Hematopoietic multipotent progenitor cell treated with erythropoietin and hydrocortisone succinate and interleukin-3 and kit ligand, for 15 days (in vitro differentiated cells): ENCODE data around the gene CWF19L2.
"Not testable (repeated sequence)": the region's sequence is repeated elsewhere in the genome, so short reads cannot be mapped to it uniquely, and the experiment has no call there.

ENCODE experiments used
- DNase-seq: peaks from one replicate; pipeline ENCODE4 v3.0.0-alpha.2; 2015; ENCODE audit warnings: low spot score

CWF19L2 gene

DNA sequence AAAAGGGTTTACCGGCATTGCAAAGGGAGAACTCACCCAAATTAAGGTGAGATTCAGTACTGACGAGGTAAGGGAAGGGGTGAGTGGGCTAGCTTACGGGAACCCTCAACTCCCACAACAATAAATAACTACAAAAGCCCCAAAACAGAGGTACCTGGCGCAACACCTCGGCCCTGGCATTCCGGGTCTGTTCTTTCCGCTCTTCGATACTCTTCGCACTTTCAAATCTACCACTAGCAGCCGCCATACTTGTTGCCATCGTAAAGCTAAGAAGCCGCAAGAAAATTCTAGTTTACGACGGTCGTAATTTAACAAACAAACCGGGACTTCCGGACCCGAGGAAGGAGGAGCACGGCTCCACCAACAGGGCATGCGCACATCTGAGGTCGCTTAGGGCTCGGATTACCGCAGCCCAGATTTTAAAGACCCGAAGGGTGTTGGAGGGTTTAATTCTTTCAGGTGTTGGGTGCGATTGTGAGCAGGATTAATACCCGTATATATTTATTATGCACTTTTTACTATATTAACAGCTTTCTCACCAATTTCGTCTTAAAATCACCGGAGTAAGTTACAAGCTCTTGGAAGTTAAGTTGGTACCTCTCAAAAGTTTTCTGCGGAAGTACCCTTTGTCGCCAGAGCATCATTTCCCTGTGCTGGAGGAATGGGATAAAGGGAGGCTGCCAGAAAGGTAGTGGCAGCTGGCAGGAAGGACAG, at the start of gene CWF19L2:
CWF19L2 (minus strand) TSS at position 268 of the 714 bp plus-strand sequence; CDS start at position 259, 9 bp downstream.
- peak; percentile 94 for DNase-seq

DNA sequence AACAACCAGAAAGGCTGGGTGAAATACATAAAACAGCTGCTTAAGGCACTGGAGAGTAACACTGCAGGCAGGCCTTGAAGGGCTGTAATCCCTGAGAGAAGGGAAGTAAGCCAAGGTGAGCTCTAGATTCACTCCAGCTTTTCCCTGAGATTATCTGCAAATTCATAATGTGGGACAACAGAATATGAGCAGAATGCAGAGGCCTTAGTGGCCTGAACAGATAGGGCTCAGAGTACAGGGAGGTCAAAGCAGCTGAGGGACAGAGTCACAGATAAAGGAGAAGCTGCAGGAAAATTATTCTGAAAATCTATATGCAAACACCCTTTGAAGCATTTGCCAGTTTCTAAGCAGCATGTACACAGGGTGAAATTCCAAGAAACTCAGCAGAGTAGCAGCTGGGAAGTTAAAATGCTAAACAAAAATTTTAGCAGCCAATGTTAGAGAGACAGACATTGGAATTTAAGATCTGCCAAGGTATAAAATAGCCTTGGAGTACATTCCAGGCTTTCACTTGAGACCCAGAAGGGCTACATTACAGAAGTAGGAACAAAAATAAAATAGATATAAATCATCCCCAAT, 48.1 kb upstream of the CWF19L2 start:
- DNase-seq = no peak

GRCh38 chr11:107504981-107505380, 47.4 kb upstream of the CWF19L2 start:
- DNase-seq = no peak

GRCh38 chr11:107501713-107502112, 44.1 kb upstream of the CWF19L2 start:
- DNase-seq = no peak

- not testable (repeated sequence) for DNase-seq
These were observed 39.7 kb upstream of the CWF19L2 start for GRCh38 chr11:107497371-107497770.

GRCh38 chr11:107496011-107496410, 38.4 kb upstream of the CWF19L2 start:
- no peak for DNase-seq

DNA sequence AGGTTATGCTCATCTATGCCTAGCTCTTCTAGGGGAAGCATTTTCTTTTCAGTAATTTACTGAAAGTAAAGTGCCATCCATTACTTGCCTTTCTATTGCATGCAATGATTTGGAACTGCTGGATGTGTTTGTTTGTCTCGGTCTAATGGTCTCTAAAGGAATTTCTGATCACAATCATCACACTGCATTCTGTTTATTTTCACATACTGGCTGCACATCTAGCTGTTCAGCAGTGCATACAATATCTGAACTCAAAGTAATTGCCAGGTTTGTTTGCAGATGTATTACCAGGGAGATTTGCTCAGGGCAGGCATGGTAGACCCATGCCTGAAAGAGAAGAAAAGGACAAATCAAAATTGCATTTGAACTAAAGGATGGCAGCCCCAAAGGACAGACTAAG, 36.4 kb upstream of the CWF19L2 start:
- no peak for DNase-seq

DNA sequence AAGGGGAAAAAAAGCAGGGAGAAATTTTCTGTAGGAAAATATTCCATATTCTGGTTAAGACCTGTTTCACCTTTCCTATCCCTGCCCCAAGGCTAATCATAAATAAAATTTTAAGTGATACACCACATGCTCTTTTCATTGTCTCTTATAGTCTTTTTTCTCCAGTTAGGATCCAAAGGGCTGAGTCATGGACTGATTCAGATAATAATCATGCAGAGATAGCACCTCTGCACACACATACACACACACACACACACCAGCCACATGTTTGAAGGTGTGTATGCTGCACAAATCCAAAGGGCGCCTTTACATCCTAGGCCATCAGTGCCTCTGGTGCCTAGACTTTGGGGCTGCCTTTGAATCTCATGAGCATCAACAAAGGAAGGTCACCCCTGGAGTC, 35.5 kb upstream of the CWF19L2 start:
- DNase-seq = no peak

- no peak for DNase-seq
These were observed 33.2 kb upstream of the CWF19L2 start for GRCh38 chr11:107490836-107491235.

DNA sequence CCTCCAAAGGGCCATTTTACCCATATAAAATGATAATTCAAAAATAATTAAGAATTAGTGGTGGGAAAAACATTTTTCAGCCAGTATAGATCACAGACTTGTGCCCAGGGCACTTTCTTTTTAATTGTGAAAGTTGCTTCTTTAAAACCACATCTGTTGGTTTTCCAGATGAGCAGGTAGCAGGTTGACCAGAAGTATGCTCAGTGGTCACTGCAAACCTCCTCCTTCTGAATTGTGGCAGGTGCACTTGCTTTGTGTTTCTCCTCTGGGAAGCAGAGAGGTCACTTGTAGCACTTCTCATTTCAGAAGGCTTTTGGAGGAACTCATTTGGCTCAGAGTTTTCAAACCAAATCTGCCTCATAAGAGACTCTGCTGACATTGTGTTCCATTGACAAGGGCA, 24.6 kb upstream of the CWF19L2 start:
- DNase-seq = no peak

GRCh38 chr11:107478922-107479321, 21.3 kb upstream of the CWF19L2 start:
- DNase-seq = no peak

GRCh38 chr11:107477820-107478219, 20.2 kb upstream of the CWF19L2 start:
- DNase-seq = no peak

DNA sequence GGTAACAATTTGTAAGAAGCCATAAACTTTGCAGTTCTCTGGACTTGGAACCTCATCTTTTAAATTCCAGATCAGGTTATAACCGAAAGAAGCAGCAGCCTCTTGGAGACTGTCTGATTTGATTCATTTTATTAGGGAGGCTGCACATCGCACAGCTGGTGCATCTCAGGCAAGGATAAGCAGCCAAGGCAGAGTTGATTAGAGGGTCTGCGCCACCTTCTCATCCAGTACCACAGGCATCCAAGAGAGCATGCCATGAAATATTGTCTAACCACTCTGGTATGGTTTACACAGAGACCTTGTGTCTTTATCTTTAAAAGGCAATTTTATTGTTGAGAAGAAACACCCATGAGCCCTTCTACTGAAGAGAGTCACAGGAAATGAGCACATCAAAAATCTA, 16.2 kb upstream of the CWF19L2 start:
- no peak for DNase-seq

GRCh38 chr11:107472966-107473365, 15.3 kb upstream of the CWF19L2 start:
- no peak for DNase-seq

- DNase-seq = no peak
These were observed 11.0 kb upstream of the CWF19L2 start for GRCh38 chr11:107468596-107468995.

GRCh38 chr11:107467696-107468095, 10.1 kb upstream of the CWF19L2 start:
- no peak for DNase-seq

DNA sequence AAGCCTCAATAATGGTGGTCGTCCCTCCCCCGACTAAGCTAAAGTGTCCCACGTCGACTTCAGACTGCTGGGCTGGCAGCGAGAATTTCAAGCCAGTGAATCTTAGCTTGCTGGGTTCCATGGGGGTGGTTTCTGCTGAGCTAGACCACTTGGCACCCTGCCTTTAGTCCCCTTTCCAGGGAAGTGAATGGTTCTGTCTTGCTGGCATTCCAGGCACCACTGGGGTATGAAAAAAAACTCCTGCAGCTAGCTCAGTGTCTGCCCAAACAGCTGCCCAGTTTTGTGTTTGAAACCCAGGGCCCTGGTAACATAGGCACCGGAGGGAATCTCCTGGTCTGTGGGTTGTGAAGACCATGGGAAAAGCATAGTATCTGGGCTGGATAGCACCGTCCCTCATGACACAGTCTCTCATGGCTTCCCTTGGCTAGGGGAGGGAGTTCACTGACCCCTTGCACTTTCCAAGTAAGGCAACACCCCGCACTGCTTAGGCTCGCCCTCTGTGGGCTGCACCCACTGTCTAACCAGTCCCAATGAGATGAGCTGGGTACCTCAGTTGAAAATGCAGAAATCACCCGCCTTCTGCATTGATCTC, 8.7 kb upstream of the CWF19L2 start:
- not testable (repeated sequence) for DNase-seq

DNA sequence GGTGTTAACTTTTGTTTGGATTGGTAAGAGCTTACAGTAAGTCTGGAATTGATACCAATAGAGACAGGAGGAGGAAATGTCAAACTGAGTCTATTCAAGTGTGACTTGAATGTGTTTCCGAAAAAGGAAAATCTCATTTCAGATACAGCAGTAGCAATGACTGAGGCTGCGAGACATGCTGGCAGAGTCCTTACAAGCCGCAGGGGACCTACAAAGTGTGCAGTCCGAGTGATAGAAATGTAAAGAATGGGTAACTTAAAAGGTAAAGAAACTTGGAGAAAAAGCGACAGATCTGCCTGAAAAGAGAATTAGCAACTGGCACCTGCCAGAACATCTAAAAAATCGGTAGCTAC, 444 bp downstream of the CWF19L2 start:
- peak; percentile 31 for DNase-seq

DNA sequence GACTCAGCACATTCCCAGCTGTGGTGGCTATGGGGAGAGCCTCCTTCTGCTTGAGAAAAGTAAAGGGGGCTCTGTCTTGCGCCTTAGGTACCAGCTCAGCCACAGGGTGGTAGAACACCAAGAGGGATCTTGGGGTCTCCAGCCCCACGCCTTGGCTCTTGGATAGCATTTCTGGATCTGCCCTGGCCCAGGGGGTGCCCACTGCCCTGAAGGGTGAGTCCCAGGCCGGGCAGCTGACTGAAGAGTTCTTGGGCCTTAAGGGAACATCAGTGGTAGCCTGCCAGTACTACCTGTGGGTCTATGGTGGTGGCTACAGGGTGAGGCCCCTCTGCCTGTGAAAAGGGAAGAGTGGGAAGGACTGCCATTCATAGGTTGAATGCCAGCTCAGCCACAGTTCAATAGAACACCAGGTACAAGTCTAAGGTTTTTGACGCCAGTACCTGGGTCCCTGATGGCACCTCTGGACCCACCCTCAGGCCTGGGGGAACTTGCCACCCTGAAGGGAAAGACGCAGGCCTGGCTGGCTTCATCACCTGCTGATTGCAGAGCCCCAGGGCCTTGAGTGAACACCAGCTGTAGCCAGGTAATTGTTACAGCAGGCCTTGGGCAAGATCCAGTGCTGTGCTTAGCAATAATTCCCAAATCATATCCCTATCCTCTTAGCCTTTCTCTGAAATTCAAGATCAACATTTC, 3.9 kb downstream of the CWF19L2 start:
- DNase-seq = no peak

GRCh38 chr11:107446822-107447431, 10.7 kb downstream of the CWF19L2 start:
- no peak for DNase-seq

DNA sequence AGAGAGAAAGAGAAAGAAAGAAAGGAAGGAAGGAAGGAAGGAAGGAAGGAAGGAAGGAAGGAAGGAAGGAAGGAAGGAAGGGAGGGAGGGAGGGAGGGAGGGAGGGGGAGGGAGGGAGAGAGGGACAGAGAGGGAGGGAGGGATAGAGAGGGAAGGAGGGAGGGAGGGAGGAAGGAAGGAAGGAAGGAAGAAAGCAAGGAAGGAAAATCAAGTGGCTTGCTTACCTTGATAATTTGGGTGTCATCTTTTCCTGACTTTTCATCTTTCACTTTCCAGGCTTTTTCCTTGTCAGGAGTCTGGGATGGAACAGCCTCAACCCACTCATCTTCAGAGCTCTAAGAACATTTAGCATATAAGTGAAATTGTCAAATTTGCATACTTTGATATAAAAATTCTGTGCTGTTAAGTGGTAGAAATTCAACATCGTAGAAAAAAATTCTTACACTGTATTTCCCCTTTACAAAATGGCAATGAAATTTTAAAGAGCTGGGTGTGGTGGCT, 14.9 kb downstream of the CWF19L2 start:
- DNase-seq = no peak

DNA sequence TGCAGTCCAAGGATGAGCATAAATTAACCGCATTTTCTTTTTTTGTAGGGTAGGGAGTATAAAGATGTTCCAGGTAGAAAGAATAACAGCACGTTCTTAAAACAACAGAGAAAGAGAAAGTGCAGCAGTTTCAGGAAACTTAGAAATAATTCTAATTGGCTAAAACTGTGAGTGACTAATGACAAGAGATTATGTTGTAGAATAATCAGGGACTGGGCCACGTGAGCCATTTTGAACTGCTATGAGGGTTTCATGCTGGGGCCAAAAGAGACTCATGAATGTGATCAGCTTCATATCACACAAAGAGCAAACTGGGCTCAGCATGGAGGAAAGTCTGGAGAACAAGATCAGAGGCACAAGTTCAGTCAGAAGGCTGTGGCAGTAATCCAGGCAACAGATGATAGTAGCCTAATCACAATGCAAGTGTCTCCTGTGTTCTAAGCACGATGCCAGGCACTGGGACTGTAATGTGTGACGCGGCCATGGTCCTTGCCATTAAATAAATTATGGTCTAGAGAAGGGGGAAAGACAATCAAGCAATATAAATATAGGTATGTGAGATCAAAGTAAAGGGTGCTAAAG, 17.9 kb downstream of the CWF19L2 start:
- no peak for DNase-seq
